Osteocyte (in vitro differentiated cells): Measurements from ENCODE around the gene ZC3H12D. TPM values are rescaled to one million over a fixed set of nuclear protein-coding genes. Genes with fewer than 3 reads are reported as not detected.
"Not testable (repeated sequence)": the region's sequence is repeated elsewhere in the genome, so short reads cannot be mapped to it uniquely, and the experiment has no call there.

ENCODE experiments used
- DNase-seq: peaks from one replicate; pipeline ENCODE4 v3.0.0; 2021; ENCODE audit warnings: mixed read lengths; ENCODE audit not compliant: unreplicated experiment; ENCODE audit errors: extremely low spot score
- H3K27ac Mint-ChIP-seq: one replicate; pipeline ENCODE4 v1.8.0; 2021; ENCODE audit warnings: mild to moderate bottlenecking, mixed read lengths; ENCODE audit not compliant: unreplicated experiment
- H3K27me3 Mint-ChIP-seq: one replicate; pipeline ENCODE4 v1.8.0; 2021; ENCODE audit warnings: mixed read lengths; ENCODE audit not compliant: unreplicated experiment
- H3K36me3 Mint-ChIP-seq: one replicate; pipeline ENCODE4 v1.8.0; 2021; ENCODE audit warnings: mixed read lengths; ENCODE audit not compliant: unreplicated experiment
- H3K4me1 Mint-ChIP-seq: one replicate; pipeline ENCODE4 v1.8.0; 2021; ENCODE audit warnings: mixed read lengths; ENCODE audit not compliant: unreplicated experiment
- H3K4me3 Mint-ChIP-seq: one replicate; pipeline ENCODE4 v1.8.0; 2021; ENCODE audit warnings: mild to moderate bottlenecking, moderate library complexity, mixed read lengths; ENCODE audit not compliant: unreplicated experiment
- H3K9me3 Mint-ChIP-seq: one replicate; pipeline ENCODE4 v1.8.0; 2021; ENCODE audit warnings: mixed read lengths; ENCODE audit not compliant: unreplicated experiment
- total RNA-seq: library from RNA; stranded (reverse); gene quantifications from 2 replicates; pipeline ENCODE4 v1.2.1, GENCODE V29; 2021
- TF ChIP-seq, protein P1 (sequence below): fragments of 200-600 bp; sonication (generic); IDR thresholded peaks from 2 replicates; pipeline ENCODE4 v1.5.0; 2021; ENCODE audit warnings: antibody characterized with exemption, mild to moderate bottlenecking, moderate library complexity

ZC3H12D gene
- total RNA-seq, 1 donor from 2014 or later: not detected

DNA sequence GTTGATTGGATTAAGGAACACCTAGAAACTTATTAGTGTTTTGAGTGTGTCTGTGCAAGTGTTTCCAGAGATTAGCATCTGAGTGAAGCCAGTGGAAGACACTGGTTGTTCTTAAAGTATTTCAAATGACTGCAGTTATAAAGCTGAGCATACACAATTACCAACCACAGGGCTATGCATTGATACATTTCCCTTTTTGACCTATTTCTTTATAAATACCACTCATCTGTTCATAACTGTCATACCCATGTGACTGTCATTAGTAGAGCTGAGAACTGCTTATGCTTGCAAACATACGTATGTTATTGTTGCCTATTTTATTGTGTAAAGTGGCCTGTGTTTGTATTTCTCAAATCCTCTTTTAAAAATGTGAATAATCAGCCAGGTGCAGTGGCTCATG is 15.3 kb upstream of the ZC3H12D start:
- H3K27ac Mint-ChIP-seq: no peak overlapping the region

DNA sequence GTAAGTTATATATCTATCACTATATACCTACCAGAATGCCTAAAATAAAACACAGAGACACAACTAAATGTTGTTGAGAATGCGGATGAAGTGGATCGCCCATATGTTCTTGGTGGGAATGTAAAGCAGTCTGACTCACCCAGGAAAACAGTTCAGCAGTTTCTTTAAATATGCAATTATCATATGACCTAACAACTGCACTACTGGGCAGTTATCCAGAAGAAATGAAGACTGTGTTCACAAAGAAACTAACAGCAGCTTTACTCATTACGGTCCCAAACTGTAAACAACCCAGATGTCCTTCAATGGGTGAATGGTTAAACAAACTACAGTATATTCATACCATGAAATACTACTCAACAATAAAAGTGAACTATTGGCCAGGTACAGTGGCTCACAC is 14.3 kb upstream of the ZC3H12D start:
- Mint-ChIP-seq H3K9me3 (no peaks in the 10 kb centered on the region), H3K4me1 (peaks cover 46% of the 10 kb centered on the region), H3K36me3 (peaks cover 4% of the 10 kb centered on the region), H3K27ac (peak overlapping the region; percentile 74), H3K27me3 (no peaks in the 10 kb centered on the region), H3K4me3 (no peak overlapping the region)
- TF ChIP-seq, protein P1, sequence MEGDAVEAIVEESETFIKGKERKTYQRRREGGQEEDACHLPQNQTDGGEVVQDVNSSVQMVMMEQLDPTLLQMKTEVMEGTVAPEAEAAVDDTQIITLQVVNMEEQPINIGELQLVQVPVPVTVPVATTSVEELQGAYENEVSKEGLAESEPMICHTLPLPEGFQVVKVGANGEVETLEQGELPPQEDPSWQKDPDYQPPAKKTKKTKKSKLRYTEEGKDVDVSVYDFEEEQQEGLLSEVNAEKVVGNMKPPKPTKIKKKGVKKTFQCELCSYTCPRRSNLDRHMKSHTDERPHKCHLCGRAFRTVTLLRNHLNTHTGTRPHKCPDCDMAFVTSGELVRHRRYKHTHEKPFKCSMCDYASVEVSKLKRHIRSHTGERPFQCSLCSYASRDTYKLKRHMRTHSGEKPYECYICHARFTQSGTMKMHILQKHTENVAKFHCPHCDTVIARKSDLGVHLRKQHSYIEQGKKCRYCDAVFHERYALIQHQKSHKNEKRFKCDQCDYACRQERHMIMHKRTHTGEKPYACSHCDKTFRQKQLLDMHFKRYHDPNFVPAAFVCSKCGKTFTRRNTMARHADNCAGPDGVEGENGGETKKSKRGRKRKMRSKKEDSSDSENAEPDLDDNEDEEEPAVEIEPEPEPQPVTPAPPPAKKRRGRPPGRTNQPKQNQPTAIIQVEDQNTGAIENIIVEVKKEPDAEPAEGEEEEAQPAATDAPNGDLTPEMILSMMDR: no peak
- DNase-seq: no peak

More for the DNA sequence above, 15.3 kb upstream of the ZC3H12D start:
- no peaks in the 10 kb centered on the region for H3K27me3 Mint-ChIP-seq
- peaks cover 43% of the 10 kb centered on the region for H3K4me1 Mint-ChIP-seq
- H3K36me3 Mint-ChIP-seq: peaks cover 8% of the 10 kb centered on the region
- no peaks in the 10 kb centered on the region for H3K9me3 Mint-ChIP-seq
- TF ChIP-seq, protein P1: no peak
- no peak for DNase-seq
- no peak overlapping the region for H3K4me3 Mint-ChIP-seq

DNA sequence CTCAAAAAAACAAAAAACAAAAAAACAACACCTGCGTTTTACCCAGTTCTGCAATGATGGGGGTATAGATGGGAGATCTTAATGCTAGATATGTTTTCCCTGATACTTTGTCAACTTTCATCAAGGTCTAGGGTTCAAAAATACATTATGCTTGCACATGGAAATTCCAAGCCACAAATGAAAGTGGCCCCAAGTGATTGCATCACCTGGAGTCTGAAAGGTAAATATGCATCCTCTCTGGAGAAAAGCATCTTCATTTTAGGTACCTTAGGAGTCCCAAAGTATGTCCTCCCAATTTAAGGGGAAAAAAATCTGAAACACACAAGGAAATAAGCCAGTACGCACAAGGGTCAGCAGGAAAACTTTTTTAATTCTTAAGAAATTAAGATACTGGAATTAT is 12.6 kb upstream of the ZC3H12D start:
- no peak overlapping the region for H3K27ac Mint-ChIP-seq
- peaks cover 46% of the 10 kb centered on the region for H3K4me1 Mint-ChIP-seq
- no peaks in the 10 kb centered on the region for H3K9me3 Mint-ChIP-seq
- peaks cover 1% of the 10 kb centered on the region for H3K36me3 Mint-ChIP-seq
- H3K27me3 Mint-ChIP-seq: no peaks in the 10 kb centered on the region
- H3K4me3 Mint-ChIP-seq: no peak overlapping the region
- TF ChIP-seq, protein P1: no peak
- DNase-seq: no peak

DNA sequence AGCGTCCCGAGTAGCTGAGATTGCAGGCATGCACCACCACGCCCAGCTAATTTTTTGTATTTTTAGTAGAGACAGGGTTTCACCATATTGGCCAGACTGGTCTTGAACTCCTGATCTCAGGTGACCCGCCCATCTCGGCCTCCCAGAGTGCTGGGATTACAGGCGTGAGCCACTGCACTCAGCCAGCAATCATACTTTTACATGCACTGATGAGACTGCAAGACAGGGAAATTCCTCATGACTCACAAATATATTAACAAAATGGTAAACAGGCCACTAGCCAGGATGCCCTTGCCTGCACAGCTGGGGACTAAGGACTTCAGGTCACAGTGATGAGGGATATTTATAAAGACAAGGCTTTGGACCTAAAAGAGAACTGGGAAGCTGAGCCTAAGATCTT is 11.8 kb upstream of the ZC3H12D start:
- H3K9me3 Mint-ChIP-seq, H3K36me3 Mint-ChIP-seq, DNase-seq, H3K4me3 Mint-ChIP-seq, H3K27me3 Mint-ChIP-seq: not testable (repeated sequence)
- Mint-ChIP-seq H3K4me1 (peaks cover 46% of the 10 kb centered on the region), H3K27ac (peak overlapping the region; percentile 4)

DNA sequence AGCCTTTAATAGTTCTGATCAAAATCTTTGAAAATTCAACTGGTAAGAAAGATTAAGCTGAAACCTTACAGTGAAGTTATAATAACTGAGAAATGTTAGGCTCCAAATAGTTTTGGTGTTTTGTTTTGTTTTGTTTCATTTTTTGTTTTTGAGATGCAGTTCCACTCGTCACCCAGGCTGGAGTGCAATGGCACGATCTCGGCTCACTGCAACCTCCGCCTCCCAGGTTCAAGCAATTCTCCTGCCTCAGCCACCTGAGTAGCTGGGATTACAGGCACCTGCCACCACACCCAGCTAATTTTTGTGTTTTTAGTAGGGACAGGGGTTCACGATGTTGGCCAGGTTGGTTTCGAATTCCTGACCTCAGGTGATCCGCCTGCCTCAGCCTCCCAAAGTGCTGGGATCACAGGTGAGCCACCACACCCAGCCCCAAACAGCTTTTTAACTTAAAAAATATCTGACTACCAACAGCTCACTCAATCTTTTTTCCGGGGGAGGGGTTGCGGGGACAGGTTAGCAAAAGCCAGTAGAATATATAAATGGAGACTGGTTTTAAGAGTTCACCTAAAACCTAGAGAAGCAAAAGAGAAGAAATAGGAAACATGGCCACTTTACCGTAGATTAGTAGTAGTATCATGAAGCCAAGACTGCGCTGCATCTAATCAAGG is 10.7 kb upstream of the ZC3H12D start:
- not testable (repeated sequence) for DNase-seq, H3K27me3 Mint-ChIP-seq, H3K36me3 Mint-ChIP-seq, H3K4me3 Mint-ChIP-seq, H3K9me3 Mint-ChIP-seq, H3K27ac Mint-ChIP-seq
- H3K4me1 Mint-ChIP-seq: peaks cover 46% of the 10 kb centered on the region

DNA sequence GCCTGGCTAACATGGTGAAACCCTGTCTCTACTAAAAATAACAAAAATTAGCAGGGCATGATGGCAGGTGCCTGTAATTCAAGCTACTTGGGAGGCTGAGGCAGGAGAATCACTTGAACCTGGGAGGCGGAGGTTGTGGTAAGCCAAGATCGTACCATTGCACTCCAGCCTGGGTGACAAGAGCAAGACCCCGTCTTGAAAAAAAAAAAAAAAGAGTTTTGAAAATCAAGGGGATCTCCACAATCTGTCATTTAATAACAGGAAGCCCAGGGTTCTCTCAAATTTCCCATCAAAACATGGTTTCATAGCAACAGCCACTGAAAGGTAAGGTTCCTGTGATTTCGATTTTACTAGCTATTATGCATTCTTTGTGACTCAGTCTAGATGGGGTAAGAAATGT is 10.0 kb upstream of the ZC3H12D start:
- H3K27ac Mint-ChIP-seq, H3K27me3 Mint-ChIP-seq, H3K9me3 Mint-ChIP-seq, H3K36me3 Mint-ChIP-seq, H3K4me3 Mint-ChIP-seq, DNase-seq: not testable (repeated sequence)
- peaks cover 44% of the 10 kb centered on the region for H3K4me1 Mint-ChIP-seq
